Measurements from ENCODE around the gene KLHL3.

GRCh38 chr5:137603891-137604290, 132.0 kb downstream of the KLHL3 start:
- no peak for TF ChIP-seq CTCF (IDR thresholded peaks at IDR 0.05)
- no peak for TF ChIP-seq POLR2A (IDR thresholded peaks at IDR 0.05)

Data from esophagus squamous epithelium (tissue), 4 donors.